DMS79 treated with DMSO at 0.1 percent for 48 hours (cell line): Measurements from ENCODE around the gene USP20.
A peak's percentile ranks its signal among the peaks of the same experiment; 100 is the strongest.

ENCODE experiments used
- DNase-seq: peaks from one replicate; lab custom pipeline; 2025; lab: John Stamatoyannopoulos, UW

The USP20 gene

GRCh38 chr9:129875687-129876395, 40.6 kb downstream of the USP20 start:
- no peak for DNase-seq

- DNase-seq, result no peak
Observed at GRCh38 chr9:129876815-129877214, 41.6 kb downstream of the USP20 start.

GRCh38 chr9:129878291-129878690, 43.0 kb downstream of the USP20 start:
- DNase-seq, result no peak

GRCh38 chr9:129879103-129879699, 43.9 kb downstream of the USP20 start:
- no peak for DNase-seq

GRCh38 chr9:129879991-129880653, 44.9 kb downstream of the USP20 start:
- no peak for DNase-seq

- DNase-seq, result no peak
Observed at GRCh38 chr9:129880654-129881546, 45.6 kb downstream of the USP20 start.

- DNase-seq, result no peak
Observed at GRCh38 chr9:129881547-129882324, 46.5 kb downstream of the USP20 start.

- peak; percentile 92 for DNase-seq
Observed at GRCh38 chr9:129884220-129885017, 49.2 kb downstream of the USP20 start.

GRCh38 chr9:129885018-129885669, 49.9 kb downstream of the USP20 start:
- DNase-seq, result peak; percentile 43

- peak; percentile 79 for DNase-seq
Observed at GRCh38 chr9:129885670-129886106, 50.4 kb downstream of the USP20 start.

GRCh38 chr9:129886226-129887174, 51.2 kb downstream of the USP20 start:
- no peak for DNase-seq

- DNase-seq, result no peak
Observed at GRCh38 chr9:129887334-129888292, 52.4 kb downstream of the USP20 start.

GRCh38 chr9:129888293-129889121, 53.2 kb downstream of the USP20 start:
- DNase-seq, result peak; percentile 21

GRCh38 chr9:129889122-129889940, 54.1 kb downstream of the USP20 start:
- DNase-seq, result no peak

- no peak for DNase-seq
Observed at GRCh38 chr9:129889941-129890717, 54.9 kb downstream of the USP20 start.
